HepG2 (cell line): ENCODE results near the gene MAPK7. TPM values are rescaled to one million over a fixed set of nuclear protein-coding genes. Genes with fewer than 3 reads are reported as not detected.

Source experiments
- AGO2 ChIP-seq: fragments of 200-400 bp; formaldehyde crosslinking; optimal IDR thresholded peaks from 2 replicates; pipeline ENCODE3; 2017; ENCODE audit warnings: mild to moderate bottlenecking, low read depth, low read length, moderate library complexity
- ATF6 ChIP-seq: sonication (generic); formaldehyde crosslinking; conservative IDR thresholded peaks from 2 replicates; pipeline ENCODE4 v1.4.0; 2020; ENCODE audit warnings: missing genetic modification reagents
- BORCS8-MEF2B ChIP-seq: sonication (generic); formaldehyde crosslinking; IDR thresholded peaks from 2 replicates; pipeline ENCODE4 v1.8.0; 2022; ENCODE audit warnings: mild to moderate bottlenecking, missing genetic modification reagents
- CREB1 ChIP-seq, 2 experiments: fragments of 450-650 bp in 1 of 2; IDR thresholded peaks; 2 replicates each; pipeline ENCODE4 v1.6.1; 2016 to 2017; ENCODE audit warnings: control low read depth in 1 of 2, mild to moderate bottlenecking in 1 of 2, missing compliant biosample characterization in 1 of 2, missing genetic modification characterization in 1 of 2
- HOXA9 ChIP-seq: sonication (generic); formaldehyde crosslinking; IDR thresholded peaks from 2 replicates; pipeline ENCODE4 v1.8.1; 2022; ENCODE audit warnings: missing genetic modification reagents, mild to moderate bottlenecking, moderate library complexity, borderline replicate concordance
- IKZF1 ChIP-seq: fragments of 450-650 bp; IDR thresholded peaks from 2 replicates; pipeline ENCODE4 v1.7.1; 2016
- KLF15 ChIP-seq: sonication (generic); formaldehyde crosslinking; IDR thresholded peaks from 2 replicates; pipeline ENCODE4 v1.8.1; 2023; ENCODE audit warnings: borderline replicate concordance, mild to moderate bottlenecking, inconsistent platforms, missing genetic modification reagents, mixed read lengths
- NFE2L2 ChIP-seq: fragments of 150-350 bp; IDR thresholded peaks from 2 replicates; pipeline ENCODE4 v1.6.1; 2014; ENCODE audit warnings: low read length
- PLRG1 ChIP-seq: fragments of 450-650 bp; conservative IDR thresholded peaks from 2 replicates; pipeline ENCODE4 v1.6.1; 2016
- SMAD3 ChIP-seq: sonication (generic); formaldehyde crosslinking; IDR thresholded peaks from 2 replicates; pipeline ENCODE4 v1.4.0; 2020; ENCODE audit warnings: missing genetic modification reagents
- ZNF274 ChIP-seq: sonication (generic); formaldehyde crosslinking; IDR thresholded peaks from 2 replicates; pipeline ENCODE4 v1.5.1; 2020; ENCODE audit warnings: mild to moderate bottlenecking, missing genetic modification reagents
- ZNF354B ChIP-seq: sonication (generic); formaldehyde crosslinking; IDR thresholded peaks from 2 replicates; pipeline ENCODE4 v1.8.0; 2022; ENCODE audit warnings: mild to moderate bottlenecking, missing genetic modification reagents
- ZNF484 ChIP-seq: sonication (generic); formaldehyde crosslinking; IDR thresholded peaks from 2 replicates; pipeline ENCODE4 v1.5.1; 2020; ENCODE audit warnings: mild to moderate bottlenecking, low read depth, missing genetic modification reagents, borderline replicate concordance
- ZNF761 ChIP-seq: sonication (generic); formaldehyde crosslinking; conservative IDR thresholded peaks from 2 replicates; pipeline ENCODE4 v1.4.0; 2020; ENCODE audit warnings: mild to moderate bottlenecking, missing genetic modification reagents
- polyA plus RNA-seq, 8 experiments: library from polyadenylated mRNA; depleted of rRNA in 3 of 8; stranded (reverse) in 7 of 8; unstranded in 1 of 8; fragments of >200 nt; fragmentation: Illumina TruSeq in 4 of 8; extraction: Trizol in 4 of 8; gene quantifications; 2 replicates each; pipeline versions ENCODE4 v1.2.1 to v1.2.3, GENCODE V29; 2011 to 2016; ENCODE audit warnings: low read depth in 4 of 8, missing spikeins in 1 of 8, mixed read lengths in 1 of 8; ENCODE audit not compliant: insufficient read depth in 1 of 8
- total RNA-seq, 5 experiments: library from RNA; depleted of rRNA; stranded (reverse); fragments of >200 nt; fragmentation: Illumina TruSeq; extraction: Trizol; gene quantifications; 2 replicates each; pipeline ENCODE4 v1.2.3, GENCODE V29; 2016; ENCODE audit warnings: low read depth in 1 of 5
- TF ChIP-seq, protein P1 (sequence below): sonication (generic); formaldehyde crosslinking; IDR thresholded peaks from 2 replicates; pipeline ENCODE4 v1.8.0; 2022; ENCODE audit warnings: missing genetic modification reagents, mild to moderate bottlenecking, inconsistent platforms, borderline replicate concordance
- TF ChIP-seq, protein P2 (sequence below): sonication (generic); formaldehyde crosslinking; IDR thresholded peaks from 2 replicates; pipeline ENCODE4 v1.4.0; 2020; ENCODE audit warnings: missing genetic modification reagents, borderline replicate concordance
- TF ChIP-seq, protein P3 (sequence below): sonication (generic); IDR thresholded peaks from 2 replicates; pipeline ENCODE4 v1.6.1; 2016; ENCODE audit warnings: low read depth, borderline replicate concordance
- TF ChIP-seq, protein P4 (sequence below): sonication (generic); formaldehyde crosslinking; IDR thresholded peaks from 2 replicates; pipeline ENCODE4 v1.9.0; 2021; ENCODE audit warnings: missing genetic modification reagents, mild to moderate bottlenecking, borderline replicate concordance

MAPK7 gene
- total and polyA plus RNA-seq, 2 of the 13 experiments (the other 11 are each of a cell fraction or from before 2014, with no cell fraction given): 2.9 to 5.9 TPM

DNA sequence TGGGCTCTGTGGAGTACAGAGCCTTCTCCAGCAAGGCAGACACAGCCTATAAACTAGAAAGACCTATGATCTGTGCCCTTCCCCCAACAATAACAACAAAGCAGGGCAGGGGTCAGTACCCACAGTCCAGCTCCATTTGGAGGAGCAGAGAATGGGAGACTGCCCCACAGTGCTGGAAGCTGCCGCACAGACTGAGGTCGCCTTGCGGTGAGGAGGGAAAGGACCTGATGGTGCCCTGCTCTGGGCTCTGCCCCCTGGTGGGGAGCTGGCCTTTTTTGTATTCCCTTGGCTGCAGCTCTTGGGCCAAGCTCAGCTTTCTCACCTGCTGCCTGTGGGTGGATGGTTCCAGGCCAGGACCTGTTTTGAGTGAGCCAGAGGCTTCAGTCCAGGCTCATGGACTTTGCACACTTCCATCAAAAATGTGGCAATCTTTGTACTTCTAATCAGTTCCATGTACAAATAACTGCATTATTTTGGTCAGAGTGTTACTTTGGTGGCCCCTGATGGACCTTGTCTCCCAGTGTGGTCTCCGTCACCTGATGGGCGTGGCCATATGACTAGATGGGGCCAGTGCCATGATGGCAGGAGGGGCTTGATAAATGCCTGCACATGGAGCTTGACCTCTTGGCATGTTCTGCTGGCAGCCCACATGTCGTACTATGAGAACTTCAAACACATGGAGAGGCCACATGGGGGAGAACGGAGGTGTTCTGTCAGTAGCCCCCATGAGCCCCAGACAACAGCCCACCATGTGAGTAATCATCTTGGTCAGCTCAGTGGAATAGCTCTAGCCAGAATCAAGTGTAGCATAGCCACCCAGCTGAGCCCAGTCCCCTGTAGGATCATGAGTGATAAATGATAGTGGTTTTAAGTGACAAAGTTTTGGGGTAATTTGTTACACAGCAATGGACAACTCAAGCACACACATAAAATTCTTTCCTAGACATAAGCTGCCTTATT lies 40.0 kb upstream of the MAPK7 start (continued):
- TF ChIP-seq HOXA9 (CRISPR knock-in tag): no peak
- TF ChIP-seq ZNF274: peak; percentile 78; the same call in 1 of the 2 replicates
- no peak for TF ChIP-seq PLRG1
- TF ChIP-seq BORCS8-MEF2B (CRISPR knock-in tag): peak; percentile 80
- TF ChIP-seq NFE2L2: no peak
- TF ChIP-seq, protein P1, sequence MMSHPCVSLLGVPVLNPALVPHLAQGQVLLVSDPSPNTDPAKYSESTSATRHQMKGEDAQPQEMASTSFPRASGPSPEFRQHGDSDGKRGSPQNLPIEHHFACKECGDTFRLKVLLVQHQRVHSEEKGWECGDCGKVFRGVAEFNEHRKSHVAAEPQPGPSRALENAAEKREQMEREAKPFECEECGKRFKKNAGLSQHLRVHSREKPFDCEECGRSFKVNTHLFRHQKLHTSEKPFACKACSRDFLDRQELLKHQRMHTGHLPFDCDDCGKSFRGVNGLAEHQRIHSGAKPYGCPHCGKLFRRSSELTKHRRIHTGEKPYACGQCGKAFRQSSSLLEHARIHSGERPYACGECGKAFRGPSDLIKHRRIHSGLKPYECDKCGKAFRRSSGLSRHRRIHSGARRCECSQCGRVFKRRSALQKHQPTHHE (CRISPR knock-in tag): 0 out of 2 replicates have a peak, but pooled peaks have one; percentile 44
- TF ChIP-seq ZNF761 (CRISPR knock-in tag): no peak
- no peak for TF ChIP-seq IKZF1
- TF ChIP-seq CREB1 (IDR thresholded peaks at IDR 0.05): no peak
- TF ChIP-seq CREB1 (CRISPR knock-in tag; IDR thresholded peaks at IDR 0.05): peak; percentile 85
- TF ChIP-seq, protein P2, sequence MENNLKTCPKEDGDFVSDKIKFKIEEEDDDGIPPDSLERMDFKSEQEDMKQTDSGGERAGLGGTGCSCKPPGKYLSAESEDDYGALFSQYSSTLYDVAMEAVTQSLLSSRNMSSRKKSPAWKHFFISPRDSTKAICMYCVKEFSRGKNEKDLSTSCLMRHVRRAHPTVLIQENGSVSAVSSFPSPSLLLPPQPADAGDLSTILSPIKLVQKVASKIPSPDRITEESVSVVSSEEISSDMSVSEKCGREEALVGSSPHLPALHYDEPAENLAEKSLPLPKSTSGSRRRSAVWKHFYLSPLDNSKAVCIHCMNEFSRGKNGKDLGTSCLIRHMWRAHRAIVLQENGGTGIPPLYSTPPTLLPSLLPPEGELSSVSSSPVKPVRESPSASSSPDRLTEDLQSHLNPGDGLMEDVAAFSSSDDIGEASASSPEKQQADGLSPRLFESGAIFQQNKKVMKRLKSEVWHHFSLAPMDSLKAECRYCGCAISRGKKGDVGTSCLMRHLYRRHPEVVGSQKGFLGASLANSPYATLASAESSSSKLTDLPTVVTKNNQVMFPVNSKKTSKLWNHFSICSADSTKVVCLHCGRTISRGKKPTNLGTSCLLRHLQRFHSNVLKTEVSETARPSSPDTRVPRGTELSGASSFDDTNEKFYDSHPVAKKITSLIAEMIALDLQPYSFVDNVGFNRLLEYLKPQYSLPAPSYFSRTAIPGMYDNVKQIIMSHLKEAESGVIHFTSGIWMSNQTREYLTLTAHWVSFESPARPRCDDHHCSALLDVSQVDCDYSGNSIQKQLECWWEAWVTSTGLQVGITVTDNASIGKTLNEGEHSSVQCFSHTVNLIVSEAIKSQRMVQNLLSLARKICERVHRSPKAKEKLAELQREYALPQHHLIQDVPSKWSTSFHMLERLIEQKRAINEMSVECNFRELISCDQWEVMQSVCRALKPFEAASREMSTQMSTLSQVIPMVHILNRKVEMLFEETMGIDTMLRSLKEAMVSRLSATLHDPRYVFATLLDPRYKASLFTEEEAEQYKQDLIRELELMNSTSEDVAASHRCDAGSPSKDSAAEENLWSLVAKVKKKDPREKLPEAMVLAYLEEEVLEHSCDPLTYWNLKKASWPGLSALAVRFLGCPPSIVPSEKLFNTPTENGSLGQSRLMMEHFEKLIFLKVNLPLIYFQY (CRISPR knock-in tag): peak; percentile 72
- TF ChIP-seq, protein P3, sequence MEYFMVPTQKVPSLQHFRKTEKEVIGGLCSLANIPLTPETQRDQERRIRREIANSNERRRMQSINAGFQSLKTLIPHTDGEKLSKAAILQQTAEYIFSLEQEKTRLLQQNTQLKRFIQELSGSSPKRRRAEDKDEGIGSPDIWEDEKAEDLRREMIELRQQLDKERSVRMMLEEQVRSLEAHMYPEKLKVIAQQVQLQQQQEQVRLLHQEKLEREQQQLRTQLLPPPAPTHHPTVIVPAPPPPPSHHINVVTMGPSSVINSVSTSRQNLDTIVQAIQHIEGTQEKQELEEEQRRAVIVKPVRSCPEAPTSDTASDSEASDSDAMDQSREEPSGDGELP: peak; percentile 47; the same call in 1 of the 2 replicates
- TF ChIP-seq ATF6 (CRISPR knock-in tag): 0 out of 2 replicates have a peak, but pooled peaks have one; percentile 46
- TF ChIP-seq SMAD3 (CRISPR knock-in tag): 0 out of 2 replicates have a peak, but pooled peaks have one; percentile 61
- TF ChIP-seq ZNF484: no peak
- no peak for TF ChIP-seq ZNF354B
- TF ChIP-seq KLF15 (CRISPR knock-in tag): no peak
- TF ChIP-seq, protein P4, sequence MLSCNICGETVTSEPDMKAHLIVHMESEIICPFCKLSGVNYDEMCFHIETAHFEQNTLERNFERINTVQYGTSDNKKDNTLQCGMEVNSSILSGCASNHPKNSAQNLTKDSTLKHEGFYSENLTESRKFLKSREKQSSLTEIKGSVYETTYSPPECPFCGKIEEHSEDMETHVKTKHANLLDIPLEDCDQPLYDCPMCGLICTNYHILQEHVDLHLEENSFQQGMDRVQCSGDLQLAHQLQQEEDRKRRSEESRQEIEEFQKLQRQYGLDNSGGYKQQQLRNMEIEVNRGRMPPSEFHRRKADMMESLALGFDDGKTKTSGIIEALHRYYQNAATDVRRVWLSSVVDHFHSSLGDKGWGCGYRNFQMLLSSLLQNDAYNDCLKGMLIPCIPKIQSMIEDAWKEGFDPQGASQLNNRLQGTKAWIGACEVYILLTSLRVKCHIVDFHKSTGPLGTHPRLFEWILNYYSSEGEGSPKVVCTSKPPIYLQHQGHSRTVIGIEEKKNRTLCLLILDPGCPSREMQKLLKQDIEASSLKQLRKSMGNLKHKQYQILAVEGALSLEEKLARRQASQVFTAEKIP (CRISPR knock-in tag): no peak
- TF ChIP-seq AGO2: peak; percentile 63
